ENCODE measurements around the gene RABGAP1. TPM values are rescaled to one million over a fixed set of nuclear protein-coding genes. Genes with fewer than 3 reads are reported as not detected.

Gene RABGAP1
- total and polyA plus RNA-seq, 2 experiments from 2014 or later, result 8.5 to 33.9 TPM

GRCh38 chr9:123046406-123047195 is 105.8 kb downstream of the RABGAP1 start:
- Histone ChIP-seq H3K79me2 (replicated peaks; ENCODE audit: insufficient read depth) (no peaks in the 10 kb centered on the region), H3F3A (replicated peaks; ENCODE audit: low read depth) (no peaks in the 10 kb centered on the region), H3K4me1 (ENCODE audit: insufficient read depth) (no peaks in the 10 kb centered on the region), H3K27ac (ENCODE audit: low read depth) (no peak overlapping the region), H4K20me1 (replicated peaks; ENCODE audit: insufficient read depth) (no peaks in the 10 kb centered on the region; the same call in 1 of the 2 replicates), H3K4me2 (no peak overlapping the region), H2AFZ (no peak overlapping the region), H3K4me3 (no peak overlapping the region), H3K36me3 (ENCODE audit: insufficient read depth) (no peaks in the 10 kb centered on the region), H3K9me2 (ENCODE audit: insufficient read depth) (no peaks in the 10 kb centered on the region), H3K27me3 (ENCODE audit: insufficient read depth) (no peaks in the 10 kb centered on the region)
- H3K4me1 Mint-ChIP-seq, result no peaks in the 10 kb centered on the region; the same call in 2 of the 3 replicates
- peaks cover 2% of the 10 kb centered on the region for H3K27me3 Mint-ChIP-seq (ENCODE audit: insufficient read depth, low read depth, poor library complexity)
- no peak overlapping the region for H3K27ac Mint-ChIP-seq
- no peak for DNase-seq (ENCODE audit: low spot score)
- no peak overlapping the region for H3K4me3 Mint-ChIP-seq
- TF ChIP-seq EZH2 (IDR thresholded peaks at IDR 0.05; ENCODE audit: low read depth, unreplicated experiment), result no peak
- no peak for TF ChIP-seq ETS1 (IDR thresholded peaks at IDR 0.05)
- no peak for TF ChIP-seq NANOG (IDR thresholded peaks at IDR 0.05; ENCODE audit: borderline replicate concordance)
- TF ChIP-seq CREB1 (CRISPR knock-in tag; IDR thresholded peaks at IDR 0.05; ENCODE audit: low read depth), result no peak
- no peak for ATAC-seq
- no peaks in the 10 kb centered on the region for H3K9me3 Mint-ChIP-seq
- peaks cover 14% of the 10 kb centered on the region; the same call in 2 of the 3 replicates for H3K36me3 Mint-ChIP-seq (ENCODE audit: low read depth)

GRCh38 chr9:123048748-123049147 is 107.9 kb downstream of the RABGAP1 start:
- ATAC-seq, result no peak
- Histone ChIP-seq H4K20me1 (replicated peaks; ENCODE audit: insufficient read depth) (no peaks in the 10 kb centered on the region), H3K4me2 (no peak overlapping the region), H3K9me2 (ENCODE audit: insufficient read depth) (no peaks in the 10 kb centered on the region), H3K27ac (ENCODE audit: low read depth) (no peak overlapping the region), H2AFZ (no peak overlapping the region), H3K4me1 (ENCODE audit: insufficient read depth) (peaks cover 7% of the 10 kb centered on the region; the same call in 1 of the 2 replicates), H3K36me3 (ENCODE audit: insufficient read depth) (no peaks in the 10 kb centered on the region), H3K4me3 (no peak overlapping the region), H3F3A (replicated peaks; ENCODE audit: low read depth) (no peaks in the 10 kb centered on the region), H3K79me2 (replicated peaks; ENCODE audit: insufficient read depth) (no peaks in the 10 kb centered on the region), H3K27me3 (ENCODE audit: insufficient read depth) (no peaks in the 10 kb centered on the region)
- Mint-ChIP-seq H3K4me3 (no peak overlapping the region), H3K27ac (no peak overlapping the region), H3K9me3 (no peaks in the 10 kb centered on the region), H3K4me1 (peaks cover 5% of the 10 kb centered on the region; the same call in 2 of the 3 replicates), H3K36me3 (ENCODE audit: low read depth) (peaks cover 6% of the 10 kb centered on the region; the same call in 2 of the 3 replicates), H3K27me3 (ENCODE audit: insufficient read depth, low read depth, poor library complexity) (peaks cover 2% of the 10 kb centered on the region)
- TF ChIP-seq POLR2AphosphoS5 (IDR thresholded peaks at IDR 0.05; ENCODE audit: low read depth) (no peak), EZH2phosphoT487 (IDR thresholded peaks at IDR 0.05; ENCODE audit: unreplicated experiment) (no peak), ZNF331 (CRISPR knock-in tag; IDR thresholded peaks at IDR 0.05; ENCODE audit: low read depth) (no peak), CTCF (conservative IDR thresholded peaks at IDR 0.05; ENCODE audit: low read depth in 2 of 2) (no peak)
- no peak for DNase-seq (ENCODE audit: low spot score)

All from GM23338 (cell line).